ENCODE results near the gene SH3PXD2B. TPM values are rescaled to one million over a fixed set of nuclear protein-coding genes. Genes with fewer than 3 reads are reported as not detected.

Gene SH3PXD2B
- total RNA-seq, 1 donor: 46.7 TPM

DNA sequence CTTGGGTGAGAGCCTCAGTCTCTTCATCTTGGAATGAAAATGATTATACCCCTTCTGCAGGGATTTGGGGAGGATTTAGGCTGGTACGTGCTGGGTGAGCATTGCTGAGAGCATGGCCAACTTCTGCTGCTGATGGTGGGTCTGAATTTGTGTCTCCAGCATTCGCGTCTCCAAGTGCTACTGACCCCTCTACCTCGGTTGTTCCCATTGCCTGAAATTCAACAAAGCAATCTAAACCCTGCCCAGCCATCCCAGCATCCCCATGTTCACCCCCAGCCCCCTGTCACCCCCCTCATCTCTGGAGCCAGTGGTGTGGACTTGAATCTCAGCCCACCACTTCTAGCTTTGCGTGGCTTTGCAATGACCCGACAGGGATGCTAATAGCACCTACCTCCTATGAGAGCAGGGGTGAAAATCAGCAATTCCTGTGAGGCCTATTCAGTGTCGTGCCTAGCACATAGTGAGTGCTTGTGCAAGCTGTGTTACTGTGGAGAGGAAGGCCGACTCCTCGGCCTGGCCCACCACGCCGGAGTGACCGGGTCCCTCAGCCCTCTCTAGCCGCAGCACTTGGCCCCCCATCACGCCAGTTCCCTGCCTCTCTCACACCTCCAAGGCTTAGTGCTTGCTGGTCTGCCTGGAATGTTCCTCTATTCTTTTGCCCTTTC, 43.4 kb upstream of the SH3PXD2B start:
- no peak overlapping the region for H3K4me3 ChIP-seq (ENCODE audit: low read depth, low read length)
- TF ChIP-seq CTCF (IDR thresholded peaks at IDR 0.05; ENCODE audit: insufficient read depth, low read length): no peak
- DNase-seq (ENCODE audit: low read depth): no peak

GRCh38 chr5:172496671-172497371, 42.5 kb upstream of the SH3PXD2B start:
- peak; percentile 74 for DNase-seq (ENCODE audit: low read depth)
- TF ChIP-seq CTCF (IDR thresholded peaks at IDR 0.05; ENCODE audit: insufficient read depth, low read length): no peak
- no peak overlapping the region for H3K4me3 ChIP-seq (ENCODE audit: low read depth, low read length)

DNA sequence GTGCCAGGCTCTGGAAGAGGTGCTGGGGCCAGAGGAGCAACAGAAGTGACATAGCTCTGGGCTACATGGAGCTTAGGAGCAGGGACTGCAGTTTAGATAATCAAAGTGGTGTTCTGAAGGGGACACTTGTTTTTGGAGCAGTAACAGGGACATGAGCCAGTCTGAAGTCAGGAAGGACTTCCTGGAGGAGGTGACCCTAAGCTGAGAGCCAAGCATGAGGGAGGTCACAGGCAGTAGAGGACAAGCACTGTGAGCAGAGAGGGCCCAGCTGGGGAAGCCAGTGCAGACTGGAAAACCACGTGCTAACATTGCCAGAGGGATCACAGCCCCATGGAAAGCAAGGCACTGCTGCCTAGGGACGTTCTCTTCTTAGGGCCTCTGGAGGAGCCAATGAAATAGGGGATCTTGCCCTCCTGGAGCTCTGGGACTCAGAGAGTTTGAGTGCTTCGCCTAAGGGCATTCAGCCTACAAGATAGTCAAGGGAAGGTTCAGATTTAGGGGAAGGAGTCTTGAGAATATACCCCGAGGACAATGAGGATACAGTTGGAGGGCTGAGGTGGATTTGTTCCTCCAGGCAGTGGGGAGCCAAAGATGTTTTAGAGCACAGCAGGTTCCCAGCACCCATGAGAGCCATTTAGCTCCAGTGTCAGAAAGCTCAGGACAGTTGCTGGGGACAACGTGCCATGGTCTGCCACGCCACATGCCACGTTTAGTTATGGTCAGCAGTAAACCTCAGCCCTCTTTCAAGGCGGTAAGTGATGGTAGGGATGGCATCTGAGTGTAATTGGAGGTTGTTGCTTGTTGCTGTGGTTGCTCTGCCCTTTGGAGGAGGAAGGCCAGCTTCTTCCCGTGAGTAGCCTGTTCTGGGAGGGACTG, 40.5 kb upstream of the SH3PXD2B start:
- no peak for TF ChIP-seq CTCF (IDR thresholded peaks at IDR 0.05; ENCODE audit: insufficient read depth, low read length)
- H3K4me3 ChIP-seq (ENCODE audit: low read depth, low read length): no peak overlapping the region
- no peak for DNase-seq (ENCODE audit: low read depth)

DNA sequence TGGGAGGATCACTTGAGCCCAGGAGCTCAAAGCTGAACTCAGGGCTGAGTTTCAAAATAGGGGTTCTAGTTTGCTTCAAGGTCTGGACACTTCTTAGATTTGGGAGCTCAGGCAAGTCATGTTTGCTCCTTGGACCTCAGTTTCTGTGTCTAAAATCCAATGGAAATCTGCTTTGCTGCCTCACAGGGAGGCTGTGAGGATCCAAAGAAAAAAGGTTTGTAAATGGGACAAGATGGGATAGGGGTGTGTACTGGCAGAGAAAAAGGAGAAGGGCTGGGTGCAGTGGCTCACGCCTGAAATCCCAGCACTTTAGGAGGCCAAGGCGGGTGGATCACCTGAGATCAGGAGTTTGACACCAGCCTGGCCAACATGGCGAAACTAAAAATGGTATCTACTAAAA, 39.6 kb upstream of the SH3PXD2B start:
- TF ChIP-seq CTCF (IDR thresholded peaks at IDR 0.05; ENCODE audit: insufficient read depth, low read length): no peak
- H3K4me3 ChIP-seq (ENCODE audit: low read depth, low read length): no peak overlapping the region
- DNase-seq (ENCODE audit: low read depth): no peak

DNA sequence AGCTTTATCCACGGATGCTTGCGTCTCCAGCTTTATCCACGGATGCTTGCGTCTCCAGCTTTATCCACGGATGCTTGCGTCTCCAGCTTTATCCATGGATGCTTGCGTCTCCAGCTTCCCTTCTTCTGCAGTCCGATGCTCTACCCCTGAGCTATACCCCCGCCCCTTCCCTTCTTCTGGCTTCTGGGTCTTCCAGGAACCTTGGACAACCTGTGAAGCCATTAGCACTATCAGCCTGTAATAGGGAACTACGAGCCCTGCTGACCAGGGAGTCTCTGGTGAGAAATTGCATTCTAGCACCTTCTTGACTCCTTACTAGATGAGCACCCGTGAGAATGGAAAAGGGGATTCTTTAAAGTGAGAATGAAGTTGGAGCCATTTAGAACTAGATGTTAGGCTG, 39.1 kb upstream of the SH3PXD2B start:
- no peak overlapping the region for H3K4me3 ChIP-seq (ENCODE audit: low read depth, low read length)
- TF ChIP-seq CTCF (IDR thresholded peaks at IDR 0.05; ENCODE audit: insufficient read depth, low read length): no peak
- DNase-seq (ENCODE audit: low read depth): no peak

GRCh38 chr5:172493002-172493401, 38.7 kb upstream of the SH3PXD2B start:
- peak; percentile 12 for DNase-seq (ENCODE audit: low read depth)
- H3K4me3 ChIP-seq (ENCODE audit: low read depth, low read length): no peak overlapping the region
- no peak for TF ChIP-seq CTCF (IDR thresholded peaks at IDR 0.05; ENCODE audit: insufficient read depth, low read length)
